GM20431 (cell line): ENCODE measurements around the gene POU2F3.

ENCODE experiments used
- in situ Hi-C: fragments of 300-500 bp; cut with MseI, MboI; formaldehyde crosslinking; loops from one replicate; pipeline ENCODE4 v1.15.0; 2020; ENCODE audit warnings: low sequenced_read_pairs; ENCODE audit not compliant: unreplicated experiment

POU2F3 gene

GRCh38 chr11:120304526-120304925 is 64.6 kb downstream of the POU2F3 start:
- in situ Hi-C loops: no loop called here

GRCh38 chr11:120305286-120305685 is 65.3 kb downstream of the POU2F3 start:
- in situ Hi-C loops: no loop called here

- in situ Hi-C loops: no loop called here
Observed at GRCh38 chr11:120306519-120307242, 66.7 kb downstream of the POU2F3 start.

DNA sequence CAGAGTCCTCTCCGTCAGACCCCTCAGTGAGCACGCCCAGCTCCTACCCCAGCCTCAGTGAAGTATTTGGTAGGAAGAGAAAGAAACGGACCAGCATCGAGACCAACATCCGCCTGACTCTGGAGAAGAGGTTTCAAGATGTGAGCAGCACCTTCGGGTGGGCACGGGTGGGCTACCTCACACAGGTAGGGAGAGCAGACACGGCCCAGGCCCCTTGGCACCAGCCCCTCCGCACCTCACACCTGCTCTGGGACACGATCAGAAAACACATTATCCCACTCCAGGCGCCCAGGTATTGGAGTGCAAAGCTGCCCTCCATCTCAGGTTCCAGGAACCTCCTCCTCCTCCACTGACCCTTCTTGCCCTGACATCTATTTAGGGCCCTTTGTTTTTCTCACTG is 67.5 kb downstream of the POU2F3 start:
- in situ Hi-C loops: no loop called here

- in situ Hi-C loops: no loop called here
Observed at GRCh38 chr11:120308081-120308480, 68.1 kb downstream of the POU2F3 start.

DNA sequence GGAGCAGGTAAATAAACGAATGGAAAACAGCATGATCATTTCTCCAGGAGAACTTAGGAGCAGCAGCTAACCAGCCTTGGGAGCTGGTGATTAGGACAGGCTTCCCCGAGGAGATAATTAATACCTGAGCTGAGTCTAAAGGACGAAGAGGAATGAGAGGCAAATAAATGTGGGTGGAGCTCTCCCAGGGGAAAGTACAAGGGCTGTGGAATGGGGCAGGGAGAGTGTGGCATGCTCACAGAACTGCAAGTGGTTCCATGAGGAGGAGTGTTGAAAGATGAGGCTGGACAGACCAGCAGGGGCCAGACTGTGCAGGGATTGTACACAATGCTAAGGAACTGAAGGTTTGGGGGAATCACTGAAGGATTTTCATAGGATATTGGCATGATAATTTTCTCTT is 70.9 kb downstream of the POU2F3 start:
- in situ Hi-C loops: no loop called here

GRCh38 chr11:120314861-120315260 is 74.9 kb downstream of the POU2F3 start:
- in situ Hi-C loops: no loop called here

- in situ Hi-C loops: no loop called here
Observed at GRCh38 chr11:120316880-120317688, 77.1 kb downstream of the POU2F3 start.

DNA sequence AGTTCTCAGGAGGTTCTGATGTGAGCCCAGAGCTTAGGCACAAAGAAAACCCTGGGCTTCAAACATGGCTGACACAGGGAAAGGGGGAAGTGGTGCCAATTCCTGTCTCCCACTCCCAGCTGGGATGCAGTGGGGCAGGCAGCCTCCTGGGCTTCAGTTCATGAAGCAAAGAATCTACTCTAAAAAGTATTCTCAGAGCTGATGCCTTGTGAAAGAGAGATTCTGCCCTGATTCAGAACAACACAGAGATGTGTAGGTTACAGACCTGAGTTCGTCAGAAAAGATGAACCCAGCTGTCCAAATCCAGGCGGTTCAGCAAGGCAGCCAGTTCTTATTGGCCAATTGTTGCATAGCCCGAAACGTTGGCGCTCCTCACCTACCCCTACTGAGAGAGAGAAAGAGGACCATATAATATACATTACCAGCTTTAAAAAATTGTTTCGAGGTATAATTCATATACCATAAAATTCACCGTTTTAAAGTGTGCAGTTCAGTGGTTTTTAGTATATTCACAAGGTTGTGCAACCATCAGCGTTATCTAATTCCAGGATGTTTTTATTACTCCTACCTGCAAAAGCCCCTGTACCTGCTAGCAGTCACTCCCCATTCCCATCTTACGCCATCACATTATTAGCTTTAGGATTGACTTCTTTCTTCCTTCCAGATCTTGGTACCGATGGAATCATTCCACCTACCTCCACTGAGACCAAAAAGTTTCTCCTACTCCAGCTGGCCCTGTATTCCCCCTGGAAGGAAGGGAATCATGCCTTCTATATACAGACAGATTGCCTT is 77.9 kb downstream of the POU2F3 start:
- in situ Hi-C loops: no loop called here

DNA sequence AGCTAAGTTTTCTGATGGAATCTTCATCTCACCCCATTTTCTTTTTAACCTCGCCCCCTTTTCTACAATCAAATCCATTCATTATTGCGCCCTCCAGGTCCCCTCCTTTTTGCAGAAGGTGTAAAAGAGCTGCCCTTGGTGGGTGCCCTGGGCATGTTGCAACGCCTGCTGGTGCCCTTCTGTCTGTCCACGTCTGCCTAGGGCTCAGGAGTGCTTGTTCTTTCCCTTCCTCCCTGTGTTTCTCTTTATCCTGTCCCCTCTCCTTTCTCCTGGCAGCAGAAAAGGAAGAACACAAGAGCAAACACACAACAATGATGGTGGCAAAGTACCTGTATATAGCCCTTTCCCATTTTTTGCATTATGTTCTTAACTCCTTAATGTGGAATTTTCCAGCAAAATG is 79.0 kb downstream of the POU2F3 start:
- in situ Hi-C loops: no loop called here

DNA sequence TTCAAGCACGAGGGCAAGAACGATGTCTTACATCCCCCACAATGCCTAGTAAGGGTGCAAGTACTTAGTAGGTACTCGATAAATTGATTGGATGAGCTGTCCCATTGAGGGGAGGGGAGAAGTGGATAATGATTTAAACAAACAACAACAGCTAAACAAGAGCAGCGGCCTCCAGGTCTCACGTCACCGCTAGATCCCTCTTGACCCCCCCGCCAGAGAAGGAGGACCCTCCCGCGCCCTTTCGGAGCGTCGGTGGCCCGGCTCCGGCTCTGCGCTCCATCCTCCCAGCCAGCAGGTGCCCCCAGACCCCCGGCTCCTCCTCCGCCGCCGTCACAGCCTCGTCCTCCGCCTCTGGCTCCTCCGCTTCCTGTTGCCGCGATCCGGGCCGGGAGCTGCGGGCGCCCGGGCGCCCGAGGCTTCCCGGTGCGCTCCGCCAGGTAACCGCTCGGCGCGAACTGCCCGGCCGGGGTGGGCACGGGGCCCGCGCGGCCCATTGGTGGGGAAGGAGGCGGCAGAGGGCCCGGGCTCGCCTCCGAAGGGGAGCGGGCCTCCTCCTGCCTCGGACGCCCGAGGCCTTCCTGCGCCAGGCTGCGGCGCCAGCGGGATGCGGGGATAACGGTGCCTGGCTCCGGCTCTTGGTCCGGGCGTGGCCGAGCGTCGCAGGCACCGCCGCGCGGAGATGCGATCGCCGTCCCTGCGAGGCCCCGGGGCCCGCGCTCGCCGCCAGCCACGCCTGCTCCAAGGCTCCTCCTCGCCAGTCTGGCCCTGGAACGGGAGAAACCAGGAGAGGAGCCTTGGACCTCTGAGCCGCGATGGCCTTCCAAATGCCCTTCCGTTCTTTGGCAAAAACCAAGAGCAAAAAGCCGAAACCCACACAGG is 85.2 kb downstream of the POU2F3 start, which contains the start of gene TLCD5:
TLCD5 (plus strand) TSS at position 368 of the 879 bp plus-strand sequence. CDS start 2,143 bp downstream, outside the sequence.
- in situ Hi-C loops: no loop called here

- in situ Hi-C loops: no loop called here
Observed at GRCh38 chr11:120326228-120326627, 86.3 kb downstream of the POU2F3 start.

- in situ Hi-C loops: no loop called here
Observed at GRCh38 chr11:120326845-120327281, 86.9 kb downstream of the POU2F3 start.

GRCh38 chr11:120327311-120327710 is 87.4 kb downstream of the POU2F3 start:
- in situ Hi-C loops: no loop called here

DNA sequence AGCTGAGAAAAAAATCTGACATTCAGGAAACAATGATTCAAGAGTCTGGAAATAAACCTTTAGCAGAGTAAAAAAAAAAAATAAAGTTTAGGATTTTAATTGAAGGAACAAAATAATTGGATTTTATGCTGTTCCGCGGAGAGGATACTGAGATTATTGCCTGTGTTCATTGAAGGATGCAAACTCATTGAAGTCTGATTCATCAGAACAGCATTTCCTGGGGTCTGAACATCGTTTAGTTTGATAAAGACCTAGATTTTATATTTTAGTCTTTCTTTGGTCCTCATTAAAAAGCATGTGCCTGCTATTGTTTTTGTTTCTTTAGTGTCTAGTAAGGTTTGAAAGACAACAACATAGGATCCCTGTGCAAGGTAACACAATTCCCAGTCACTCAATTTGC is 89.6 kb downstream of the POU2F3 start:
- in situ Hi-C loops: no loop called here

- in situ Hi-C loops: no loop called here
Observed at GRCh38 chr11:120330045-120330444, 90.1 kb downstream of the POU2F3 start.

DNA sequence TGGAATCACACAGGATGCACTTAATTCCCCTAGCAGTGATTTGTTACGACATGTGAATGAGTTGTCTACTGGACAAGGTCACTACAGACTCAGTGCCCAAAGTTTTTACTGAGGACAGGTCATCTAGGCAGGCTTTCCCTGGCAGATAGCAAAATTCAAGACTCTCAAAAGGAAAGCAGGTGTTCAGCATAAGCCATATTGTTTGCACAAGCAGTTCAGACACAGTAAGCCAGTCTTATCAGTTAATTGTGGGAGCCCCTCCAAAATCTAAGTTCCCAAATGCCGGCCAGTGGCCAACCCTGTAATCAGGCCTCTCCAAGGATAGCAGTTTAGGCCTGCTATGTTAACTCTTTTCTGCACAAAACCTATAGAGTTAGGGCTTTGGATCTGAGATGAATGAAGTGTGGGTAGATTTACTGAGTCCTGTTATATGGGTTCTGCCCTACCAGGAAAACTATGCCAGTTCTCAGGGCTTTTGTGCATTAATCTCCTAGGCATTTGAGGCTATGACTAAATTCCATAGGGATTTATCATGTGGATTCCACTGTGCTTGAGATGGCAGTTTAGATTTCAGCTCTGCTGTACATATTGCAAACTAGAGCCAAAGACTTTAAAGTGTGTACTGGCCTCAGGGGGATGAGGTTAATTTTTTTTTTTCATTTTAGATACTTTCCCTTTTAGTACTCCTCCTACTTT is 91.5 kb downstream of the POU2F3 start:
- in situ Hi-C loops: no loop called here

GRCh38 chr11:120332822-120333716 is 93.1 kb downstream of the POU2F3 start:
- in situ Hi-C loops: no loop called here
